Measurements from ENCODE around the gene RPAP2.
"Not testable (repeated sequence)": the region's sequence is repeated elsewhere in the genome, so short reads cannot be mapped to it uniquely, and the experiment has no call there.

RPAP2 gene

GRCh38 chr1:92323473-92324453 lies 24.9 kb downstream of the RPAP2 start:
- peak; percentile 36 for DNase-seq (ENCODE audit: low spot score)

- DNase-seq (ENCODE audit: low spot score), result no peak
Observed at GRCh38 chr1:92324784-92325183, 25.9 kb downstream of the RPAP2 start.

- no peak for DNase-seq (ENCODE audit: low spot score)
Observed at GRCh38 chr1:92326681-92327080, 27.8 kb downstream of the RPAP2 start.

DNA sequence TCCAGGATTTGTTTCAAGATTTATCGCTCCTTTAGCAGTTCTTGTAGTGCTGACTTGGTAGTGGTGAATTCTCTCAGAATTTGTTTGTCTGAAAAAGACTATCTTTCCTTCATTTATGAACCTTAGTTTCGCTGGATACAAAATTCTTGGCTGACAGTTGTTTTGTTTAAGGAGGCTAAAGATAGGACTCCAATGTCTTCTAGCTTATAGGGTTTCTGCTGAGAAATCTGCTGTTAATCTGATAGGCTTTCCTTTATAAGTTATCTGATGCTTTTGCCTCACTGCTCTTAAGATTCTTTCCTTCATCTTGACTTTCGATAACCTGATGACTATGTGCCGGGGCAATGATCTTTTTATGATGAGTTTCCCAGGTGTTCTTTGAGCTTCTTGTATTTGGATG lies 28.9 kb downstream of the RPAP2 start:
- no peak for DNase-seq (ENCODE audit: low spot score)

- DNase-seq (ENCODE audit: low spot score), result no peak
Observed at GRCh38 chr1:92329347-92330129, 30.7 kb downstream of the RPAP2 start.

- no peak for DNase-seq (ENCODE audit: low spot score)
Observed at GRCh38 chr1:92333668-92334067, 34.8 kb downstream of the RPAP2 start.

DNA sequence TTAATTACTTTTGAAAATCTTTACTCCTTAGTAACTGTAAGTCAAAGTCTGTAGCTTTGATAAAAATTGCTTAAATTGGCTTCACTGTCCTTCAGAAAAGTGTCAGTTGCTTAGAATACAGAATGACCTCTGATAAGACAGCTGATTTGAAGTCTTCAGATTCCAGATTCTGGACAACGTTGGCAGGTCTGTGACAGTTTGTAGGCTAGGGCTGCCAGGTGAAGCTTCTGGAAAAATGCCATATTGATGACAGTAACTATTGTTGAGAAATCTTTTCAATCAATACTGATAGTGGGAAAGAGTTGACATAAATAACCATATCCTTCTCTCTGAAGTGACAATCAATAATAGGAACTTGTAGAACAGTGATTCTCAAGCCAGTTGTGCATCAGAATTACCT lies 41.3 kb downstream of the RPAP2 start:
- DNase-seq (ENCODE audit: low spot score), result no peak

GRCh38 chr1:92342401-92342800 lies 43.5 kb downstream of the RPAP2 start:
- DNase-seq (ENCODE audit: low spot score), result no peak

DNA sequence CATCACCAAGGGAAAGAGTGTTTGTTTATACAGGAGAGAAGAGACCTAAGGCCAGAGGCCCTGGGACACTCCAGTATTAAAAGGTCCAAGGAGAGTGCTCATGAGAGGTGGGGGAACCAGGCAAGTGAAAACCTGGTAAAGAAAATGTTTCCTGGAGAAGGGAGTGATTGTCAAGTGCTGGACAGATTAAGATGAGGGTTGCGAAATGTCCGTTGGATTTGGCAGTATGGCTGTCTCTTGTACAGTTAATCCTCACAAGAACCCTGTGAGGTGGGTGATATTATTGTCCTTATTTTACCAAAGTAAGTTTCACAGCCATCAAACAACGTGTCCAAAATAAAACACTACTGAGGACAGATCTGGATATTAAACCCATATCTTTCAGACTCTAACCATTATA lies 44.2 kb downstream of the RPAP2 start:
- DNase-seq (ENCODE audit: low spot score), result no peak

DNA sequence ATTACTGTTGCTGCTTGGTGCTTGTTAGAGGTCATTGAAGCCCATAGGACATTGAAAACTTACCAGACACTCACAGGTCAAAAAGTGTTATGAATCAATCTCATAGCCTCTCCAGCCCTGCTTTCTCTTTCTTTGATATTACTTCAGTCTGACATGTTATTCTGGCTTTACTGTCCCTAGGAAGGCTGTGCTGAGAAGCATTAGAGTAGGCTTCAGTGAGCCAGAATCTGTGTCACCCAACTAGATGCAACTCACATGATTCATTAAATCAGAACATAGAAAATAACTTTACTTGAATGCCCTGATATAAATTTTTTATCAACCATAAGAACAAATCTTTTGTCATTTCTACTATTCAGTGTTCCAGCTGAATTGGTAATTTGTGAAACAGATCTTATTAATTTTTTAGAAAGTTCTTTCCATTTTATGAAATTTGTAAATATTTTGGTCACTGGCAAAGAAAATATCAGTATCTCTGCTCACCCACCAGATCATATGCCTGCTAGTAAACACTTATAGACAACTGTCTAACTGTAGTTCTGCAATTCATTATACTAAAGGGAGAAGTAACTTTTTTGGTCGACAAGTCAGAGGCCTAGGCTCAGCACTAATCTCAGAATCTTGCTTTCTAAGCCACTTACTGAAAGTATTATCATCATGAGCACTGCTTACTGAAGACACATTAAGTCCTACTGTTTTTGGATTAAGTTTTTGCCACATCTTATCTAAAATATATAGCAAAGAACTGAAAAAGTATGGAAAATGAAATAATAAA lies 48.2 kb downstream of the RPAP2 start:
- DNase-seq (ENCODE audit: low spot score), result no peak

- no peak for DNase-seq (ENCODE audit: low spot score)
Observed at GRCh38 chr1:92352856-92353255, 54.0 kb downstream of the RPAP2 start.

- no peak for DNase-seq (ENCODE audit: low spot score)
Observed at GRCh38 chr1:92354259-92354658, 55.4 kb downstream of the RPAP2 start.

GRCh38 chr1:92356956-92357355 lies 58.1 kb downstream of the RPAP2 start:
- DNase-seq (ENCODE audit: low spot score), result no peak

GRCh38 chr1:92359382-92359781 lies 60.5 kb downstream of the RPAP2 start:
- DNase-seq (ENCODE audit: low spot score), result not testable (repeated sequence)

- DNase-seq (ENCODE audit: low spot score), result no peak
Observed at GRCh38 chr1:92359986-92360385, 61.1 kb downstream of the RPAP2 start.

DNA sequence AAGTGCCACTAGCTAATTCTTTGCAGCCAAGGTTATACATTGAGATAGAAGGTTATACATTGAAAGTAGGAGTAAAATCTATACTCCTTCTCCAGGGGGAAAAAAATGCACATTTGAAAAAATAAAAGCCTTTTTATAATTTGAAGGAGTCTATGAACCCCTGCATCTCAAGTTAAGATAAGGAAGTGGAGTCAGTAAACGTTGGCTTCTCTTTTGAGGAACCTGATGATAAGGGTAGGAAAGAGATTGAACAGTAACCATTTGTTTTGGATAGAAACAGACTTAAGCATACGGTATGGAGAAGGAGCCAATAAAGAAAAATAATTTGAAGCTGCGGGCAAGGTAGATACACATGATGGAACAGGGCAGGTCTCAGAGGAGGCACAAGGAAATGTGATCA lies 64.1 kb downstream of the RPAP2 start:
- DNase-seq (ENCODE audit: low spot score), result no peak

- no peak for DNase-seq (ENCODE audit: low spot score)
Observed at GRCh38 chr1:92363401-92363800, 64.5 kb downstream of the RPAP2 start.

DNA sequence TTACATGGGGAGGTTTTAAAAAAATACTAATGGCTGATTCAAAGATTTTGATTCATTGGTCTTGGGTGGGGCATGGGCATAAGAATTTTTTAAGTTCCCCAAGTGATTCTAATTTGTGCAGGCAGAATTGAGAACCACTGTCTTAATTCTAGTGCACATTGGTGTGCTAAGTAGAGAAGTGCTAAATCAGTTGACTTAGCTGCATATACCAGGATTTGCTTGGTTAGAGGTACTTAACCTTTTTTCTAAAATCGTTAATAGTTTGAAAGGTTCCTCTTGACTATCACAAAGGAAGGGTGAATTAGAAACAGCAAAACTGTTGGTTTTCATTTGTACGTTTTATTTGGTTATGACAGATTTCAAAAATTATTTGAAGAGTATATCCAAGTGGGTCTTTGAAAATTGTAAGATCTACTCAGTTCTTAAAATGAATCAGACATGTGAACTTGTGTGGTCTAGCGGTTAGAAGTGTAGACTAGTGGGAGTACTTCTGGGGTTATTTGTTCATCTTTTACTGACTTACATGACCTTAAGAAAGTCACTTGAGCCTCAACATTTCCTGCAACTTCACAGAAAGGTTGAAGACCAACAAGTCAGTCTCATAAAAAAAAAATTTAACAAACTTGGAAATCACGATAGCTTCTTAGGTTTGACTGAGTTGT lies 66.7 kb downstream of the RPAP2 start:
- no peak for DNase-seq (ENCODE audit: low spot score)

DNA sequence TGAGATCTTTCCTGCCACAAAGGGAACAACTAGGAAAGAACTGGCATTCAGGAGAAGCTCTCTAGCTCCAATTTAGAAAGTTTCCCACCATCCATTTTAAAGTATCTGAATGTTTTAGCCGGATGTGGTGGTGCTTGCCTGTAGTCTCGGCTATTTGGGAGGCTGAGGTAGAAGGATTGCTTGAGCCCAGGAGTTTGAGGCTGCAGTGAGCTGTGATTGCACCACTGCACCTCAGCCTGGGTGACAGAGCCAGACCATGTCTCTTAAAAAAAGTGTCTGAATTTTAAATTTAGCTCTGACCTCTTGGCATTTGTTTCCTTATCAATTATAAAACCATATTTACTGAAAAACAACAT lies 67.2 kb downstream of the RPAP2 start:
- no peak for DNase-seq (ENCODE audit: low spot score)

GRCh38 chr1:92367496-92367895 lies 68.6 kb downstream of the RPAP2 start:
- no peak for DNase-seq (ENCODE audit: low spot score)

DNA sequence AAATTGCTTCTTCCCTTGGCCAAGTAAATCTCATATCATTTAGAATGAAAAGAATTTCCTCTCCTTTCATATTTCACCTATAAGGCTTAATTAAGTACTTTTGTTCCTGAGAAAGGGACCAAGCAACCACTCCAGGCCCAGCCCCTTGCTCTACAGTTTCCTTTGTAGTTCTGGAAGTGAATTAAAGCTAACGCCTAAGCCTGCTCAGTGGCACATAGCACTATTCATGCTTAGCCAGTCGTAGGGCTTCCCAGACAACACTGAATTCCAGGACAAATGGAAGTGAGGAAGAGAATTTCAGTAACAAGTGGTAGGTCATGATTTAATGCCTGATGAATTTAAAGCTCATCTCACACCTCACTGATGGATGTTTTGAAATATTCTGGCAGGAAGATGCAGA lies 73.3 kb downstream of the RPAP2 start:
- DNase-seq (ENCODE audit: low spot score), result no peak

DNA sequence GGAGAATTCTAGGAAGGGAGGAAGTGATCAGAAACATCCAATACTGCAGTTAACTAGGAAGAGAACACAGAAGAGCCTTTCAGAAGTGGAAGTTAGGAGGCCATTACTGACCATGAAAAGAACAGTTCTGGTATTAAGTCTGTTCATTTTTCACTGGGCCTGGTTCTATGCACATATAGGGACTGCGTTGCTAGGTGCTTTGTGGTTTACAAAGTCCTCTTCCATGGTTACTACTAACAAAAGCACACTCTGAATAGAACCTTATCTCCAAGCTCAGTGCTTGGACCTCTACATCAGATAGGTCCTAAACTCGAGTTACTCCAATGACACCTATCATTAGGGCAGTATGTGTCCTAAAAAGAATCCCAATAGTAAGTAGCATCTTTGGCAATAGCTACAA lies 75.4 kb downstream of the RPAP2 start:
- no peak for DNase-seq (ENCODE audit: low spot score)
